22Rv1 (cell line): ENCODE results near the gene SPTBN2.

ENCODE experiments used
- ZFX ChIP-seq: fragments of 450-650 bp; IDR thresholded peaks from 2 replicates; pipeline ENCODE4 v1.6.1; 2017; ENCODE audit warnings: antibody characterized with exemption, borderline replicate concordance
- TF ChIP-seq, protein P1 (sequence below): fragments of 450-650 bp; IDR thresholded peaks from 2 replicates; pipeline ENCODE4 v1.5.1; 2017; ENCODE audit warnings: mild to moderate bottlenecking

DNA sequence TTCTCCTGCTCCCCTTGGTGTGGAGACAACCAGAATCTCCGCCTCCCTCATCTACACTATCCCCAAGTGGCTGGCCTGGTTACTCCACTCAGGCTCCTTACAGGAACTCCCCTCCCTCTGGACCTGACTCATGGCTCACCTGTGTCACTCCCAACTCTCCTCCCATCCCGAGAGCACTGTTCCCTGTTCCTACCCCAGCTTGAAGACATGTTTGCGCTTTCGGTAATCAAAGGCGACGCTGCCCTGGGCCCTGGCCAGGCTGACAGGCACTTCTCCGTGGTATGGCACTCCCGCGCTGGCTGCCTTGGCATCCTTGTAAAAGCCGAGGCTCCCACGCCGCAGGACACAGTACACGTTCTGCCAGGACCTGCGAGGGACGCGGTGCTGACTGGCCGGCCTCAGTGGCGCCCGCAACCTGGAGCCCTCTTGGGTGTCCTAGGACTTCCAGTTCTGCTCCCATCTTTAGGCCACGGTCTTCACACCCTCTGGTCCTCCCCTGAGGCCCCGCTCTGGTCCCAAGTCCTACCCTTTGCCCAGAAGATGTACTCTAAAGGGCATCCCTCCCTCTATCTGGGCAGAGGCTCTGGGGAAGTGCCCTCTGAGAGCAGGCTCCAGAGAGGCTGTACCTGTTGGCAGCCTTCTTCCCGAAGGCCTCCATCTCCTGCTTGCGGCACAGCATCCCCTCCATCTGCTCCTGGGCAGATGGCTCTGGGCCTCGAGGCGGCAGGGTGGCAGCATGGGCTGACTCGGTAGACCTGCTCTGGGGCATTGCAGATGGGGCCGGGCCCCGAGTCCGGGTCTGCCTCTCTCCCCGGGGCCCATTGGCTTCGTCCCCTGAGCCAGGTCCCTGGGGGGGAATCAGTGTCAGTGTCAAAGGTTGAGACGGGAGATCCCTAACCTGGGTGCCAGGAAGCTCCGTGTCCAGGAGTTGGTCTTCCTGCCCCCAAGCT, 41.9 kb downstream of the SPTBN2 start:
- TF ChIP-seq, protein P1, sequence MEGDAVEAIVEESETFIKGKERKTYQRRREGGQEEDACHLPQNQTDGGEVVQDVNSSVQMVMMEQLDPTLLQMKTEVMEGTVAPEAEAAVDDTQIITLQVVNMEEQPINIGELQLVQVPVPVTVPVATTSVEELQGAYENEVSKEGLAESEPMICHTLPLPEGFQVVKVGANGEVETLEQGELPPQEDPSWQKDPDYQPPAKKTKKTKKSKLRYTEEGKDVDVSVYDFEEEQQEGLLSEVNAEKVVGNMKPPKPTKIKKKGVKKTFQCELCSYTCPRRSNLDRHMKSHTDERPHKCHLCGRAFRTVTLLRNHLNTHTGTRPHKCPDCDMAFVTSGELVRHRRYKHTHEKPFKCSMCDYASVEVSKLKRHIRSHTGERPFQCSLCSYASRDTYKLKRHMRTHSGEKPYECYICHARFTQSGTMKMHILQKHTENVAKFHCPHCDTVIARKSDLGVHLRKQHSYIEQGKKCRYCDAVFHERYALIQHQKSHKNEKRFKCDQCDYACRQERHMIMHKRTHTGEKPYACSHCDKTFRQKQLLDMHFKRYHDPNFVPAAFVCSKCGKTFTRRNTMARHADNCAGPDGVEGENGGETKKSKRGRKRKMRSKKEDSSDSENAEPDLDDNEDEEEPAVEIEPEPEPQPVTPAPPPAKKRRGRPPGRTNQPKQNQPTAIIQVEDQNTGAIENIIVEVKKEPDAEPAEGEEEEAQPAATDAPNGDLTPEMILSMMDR, result no peak
- TF ChIP-seq ZFX, result no peak
